GM21723 (cell line): ENCODE results near the gene MRPL34.
A peak's percentile ranks its signal among the peaks of the same experiment; 100 is the strongest.

Experiments
- ATAC-seq: cut with Tn5 transposase; IDR thresholded peaks from one replicate; pipeline ENCODE4 v1.9.1; 2021; ENCODE audit warnings: mild to moderate bottlenecking, moderate library complexity; ENCODE audit not compliant: unreplicated experiment

MRPL34 gene

DNA sequence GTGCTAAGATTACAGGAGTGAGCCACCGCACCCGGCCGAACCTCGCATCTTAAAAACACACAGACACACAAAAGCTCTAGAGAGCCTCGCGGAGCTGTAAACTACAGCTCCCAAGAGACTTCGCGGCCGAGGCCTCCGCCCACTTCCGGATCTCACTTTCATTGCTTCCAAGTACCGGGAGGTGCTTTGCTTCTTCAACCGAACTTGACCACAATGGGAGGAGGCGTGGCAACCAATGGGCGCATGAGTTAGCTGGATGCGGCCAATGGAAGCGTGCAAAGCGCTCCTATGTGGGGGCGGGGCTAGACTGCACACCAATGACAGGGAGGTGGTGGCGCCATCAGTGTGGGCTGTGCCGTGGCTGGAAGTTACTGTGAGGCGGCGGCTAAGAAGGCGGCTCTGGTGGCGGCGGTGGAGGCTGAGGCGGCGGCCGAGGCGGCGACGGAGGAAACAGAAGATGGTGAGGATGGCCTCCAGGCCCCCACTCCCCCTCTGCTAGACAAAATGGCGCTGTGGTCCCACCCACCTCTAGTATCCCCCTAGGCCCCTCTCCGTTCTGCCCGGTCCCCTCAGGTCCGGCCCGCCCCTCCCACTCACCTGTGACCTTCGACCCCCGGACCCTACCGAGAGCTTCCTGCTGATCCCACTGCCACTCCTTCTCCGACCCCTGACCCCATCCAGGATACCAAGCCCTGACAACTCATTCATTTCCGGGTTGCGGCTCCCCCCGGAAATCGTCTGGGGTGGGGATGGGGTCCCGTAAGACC is 3.7 kb downstream of the MRPL34 start, which contains the start of gene DDA1:
TSS of gene DDA1 (plus strand) at position 366 of the 767 bp plus-strand sequence. CDS start at position 458, 92 bp downstream.
- ATAC-seq: peak; percentile 52

GRCh38 chr19:17309965-17310461 is 4.3 kb downstream of the MRPL34 start:
- no peak for ATAC-seq

DNA sequence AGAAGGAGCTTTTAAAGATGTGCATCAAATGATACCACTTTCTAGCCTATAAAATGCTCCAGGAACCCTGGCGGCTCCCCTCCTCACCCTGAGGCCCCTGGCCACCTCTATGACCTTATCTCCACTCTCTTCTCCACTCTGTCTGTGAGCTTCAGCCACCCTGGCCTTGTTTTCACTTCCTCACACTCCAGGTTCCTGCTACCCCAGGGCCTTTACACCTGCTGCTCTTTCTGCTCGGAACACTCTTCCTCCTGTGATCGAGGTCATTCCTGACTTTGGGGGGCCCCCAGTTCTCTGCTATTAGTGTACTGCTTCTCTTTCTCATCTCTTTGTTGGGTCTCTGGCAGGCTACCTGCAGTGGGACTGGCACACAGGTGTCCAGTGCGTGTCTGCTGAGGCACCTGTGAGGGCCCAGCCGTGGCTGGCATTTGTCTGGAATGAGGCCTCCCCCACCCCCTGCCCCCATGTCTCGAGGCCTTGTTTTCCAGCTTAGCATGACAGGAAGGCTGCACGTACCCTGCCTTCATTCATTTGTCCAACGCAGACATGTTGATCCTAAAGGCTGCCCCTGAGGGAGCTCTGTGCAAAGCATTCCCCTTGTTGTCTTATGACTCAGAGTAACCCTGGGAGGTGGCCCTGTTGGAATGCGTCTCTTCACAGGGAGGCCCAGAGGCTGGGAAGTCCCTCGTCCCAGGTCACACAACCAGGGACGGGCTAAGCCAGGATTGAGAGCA is 6.0 kb downstream of the MRPL34 start:
- no peak for ATAC-seq

GRCh38 chr19:17312189-17313113 is 6.8 kb downstream of the MRPL34 start:
- ATAC-seq: no peak

GRCh38 chr19:17314007-17314593 is 8.4 kb downstream of the MRPL34 start:
- no peak for ATAC-seq

GRCh38 chr19:17318966-17319365 is 13.3 kb downstream of the MRPL34 start:
- ATAC-seq: no peak

DNA sequence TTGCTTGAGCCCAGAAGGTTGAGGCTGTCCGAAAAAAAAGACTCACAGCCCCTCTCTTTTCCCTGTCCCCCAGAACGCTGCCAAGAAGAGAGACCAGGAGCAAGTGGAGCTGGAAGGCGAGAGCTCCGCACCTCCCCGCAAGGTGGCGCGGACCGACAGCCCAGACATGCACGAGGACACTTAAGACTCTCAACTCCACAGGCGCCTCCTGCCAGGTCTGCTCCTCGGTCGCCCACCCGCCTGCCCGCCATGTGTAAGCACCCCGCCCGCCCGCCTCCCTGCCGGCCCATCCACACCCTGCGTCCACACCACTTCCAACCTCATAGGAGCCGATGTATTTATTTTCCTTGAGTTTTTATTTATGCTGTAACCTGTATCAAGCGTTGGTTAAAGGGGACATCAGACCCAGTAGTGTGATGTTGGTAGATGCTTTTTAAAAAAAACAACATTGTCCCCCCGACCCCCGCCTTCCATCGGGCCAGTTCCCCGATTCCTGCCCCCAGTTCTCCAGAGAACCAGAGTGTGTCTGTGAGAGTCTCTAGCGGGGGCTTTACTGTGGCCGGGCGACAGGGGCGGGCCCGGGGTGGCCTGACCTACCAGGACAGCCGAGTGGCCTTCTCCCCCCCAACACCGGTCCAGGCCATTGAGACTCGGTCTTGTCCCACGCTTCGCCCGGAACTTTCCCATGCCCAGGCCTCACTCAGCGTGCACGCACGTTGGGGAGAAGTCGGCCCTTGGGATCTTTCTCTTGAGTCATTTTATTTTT is 14.0 kb downstream of the MRPL34 start:
- ATAC-seq: no peak

GRCh38 chr19:17320435-17320834 is 14.8 kb downstream of the MRPL34 start:
- ATAC-seq: no peak

- ATAC-seq: no peak
These were observed 16.2 kb downstream of the MRPL34 start for GRCh38 chr19:17321655-17322489.

GRCh38 chr19:17322854-17323253 is 17.2 kb downstream of the MRPL34 start:
- ATAC-seq: no peak

GRCh38 chr19:17323300-17323963 is 17.8 kb downstream of the MRPL34 start:
- no peak for ATAC-seq

- no peak for ATAC-seq
These were observed 18.3 kb downstream of the MRPL34 start for GRCh38 chr19:17323964-17324332.

DNA sequence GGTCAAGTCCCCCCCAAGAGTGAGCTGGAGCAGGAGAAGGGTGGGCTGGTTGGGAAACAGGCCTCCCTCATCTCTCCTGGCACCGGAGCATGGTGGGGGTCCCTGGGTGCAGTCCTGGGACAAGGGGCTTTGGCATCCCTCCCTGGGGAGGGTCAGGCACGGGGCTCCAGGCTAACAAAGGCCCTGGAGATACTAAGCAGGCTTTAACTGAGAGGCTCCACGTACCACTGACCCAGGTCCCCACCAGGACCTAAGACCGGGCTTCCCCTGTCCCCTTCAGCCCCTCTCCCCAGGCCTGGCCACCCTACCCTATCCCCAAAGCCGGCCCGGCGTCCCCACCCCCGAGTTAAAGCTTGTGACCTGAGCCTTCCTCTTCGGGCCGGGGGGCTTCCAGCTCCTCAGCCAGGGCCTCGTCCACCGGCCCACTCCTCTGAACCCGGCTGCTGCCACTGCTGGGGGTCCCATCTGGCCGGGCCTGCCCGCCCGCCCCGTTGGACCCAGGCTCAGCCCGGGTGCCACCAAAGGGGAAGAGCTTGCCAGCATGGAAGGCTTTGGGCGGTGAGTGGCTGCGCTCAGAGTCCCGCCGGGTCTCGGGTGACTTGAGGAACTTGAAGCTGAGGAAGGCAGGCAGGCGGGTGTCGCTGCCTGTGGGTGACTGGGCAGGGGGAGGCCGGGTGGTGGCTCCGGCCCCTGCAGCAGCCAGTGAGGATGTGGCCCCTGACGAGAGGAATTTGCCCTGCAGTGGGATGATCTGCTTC is 18.9 kb downstream of the MRPL34 start:
- no peak for ATAC-seq

GRCh38 chr19:17325133-17325532 is 19.5 kb downstream of the MRPL34 start:
- no peak for ATAC-seq

DNA sequence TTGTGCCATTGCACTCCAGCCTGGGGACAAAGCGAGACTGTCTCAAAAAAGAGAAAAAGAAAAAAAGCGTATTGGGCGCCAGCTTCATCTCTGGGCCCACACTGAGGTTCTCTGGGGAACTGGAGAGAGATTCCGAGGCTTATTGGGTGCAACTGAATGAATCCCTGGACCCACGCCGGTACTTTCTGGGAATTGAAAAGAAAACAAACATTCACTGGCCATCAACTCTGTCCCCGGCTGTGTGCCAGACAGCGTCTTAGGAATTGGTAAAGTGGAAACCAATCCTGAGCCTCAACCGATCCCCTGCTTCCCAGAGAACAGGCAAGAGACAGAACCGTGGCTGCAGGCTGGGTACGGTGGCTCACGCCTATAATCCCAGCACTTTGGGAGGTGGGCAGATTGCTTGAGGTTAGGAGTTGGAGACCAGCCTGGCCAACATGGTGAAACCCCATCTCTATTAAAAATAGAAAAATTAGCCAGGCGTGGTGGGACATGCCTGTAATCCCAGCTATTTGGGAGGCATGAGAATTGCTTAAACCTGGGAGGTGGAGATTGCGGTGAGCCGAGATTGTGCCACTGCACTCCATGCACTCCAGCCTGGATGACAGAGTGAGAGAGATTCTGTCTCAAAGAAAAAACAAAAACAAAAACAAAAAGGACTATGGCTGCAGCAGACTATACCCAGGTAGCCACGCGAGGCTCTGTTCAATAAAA is 20.4 kb downstream of the MRPL34 start:
- no peak for ATAC-seq

DNA sequence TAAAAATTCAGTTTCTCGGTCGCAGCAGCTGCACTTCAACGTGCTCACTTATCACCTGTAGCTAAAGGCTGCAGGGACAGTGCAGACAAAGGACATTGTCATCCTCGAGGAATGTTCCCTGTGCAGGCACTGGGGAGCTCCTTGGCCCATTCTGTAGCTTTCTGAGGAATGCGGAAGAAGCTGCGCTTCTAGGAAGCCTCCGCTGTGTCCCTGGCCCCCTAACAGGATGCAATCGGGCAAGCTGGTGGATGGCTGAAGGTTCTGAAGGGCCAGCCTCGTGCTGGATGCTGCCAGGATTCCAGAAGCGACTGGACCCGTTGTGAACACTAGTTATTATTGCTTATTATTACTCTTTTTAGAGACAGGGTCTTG is 20.9 kb downstream of the MRPL34 start:
- no peak for ATAC-seq

DNA sequence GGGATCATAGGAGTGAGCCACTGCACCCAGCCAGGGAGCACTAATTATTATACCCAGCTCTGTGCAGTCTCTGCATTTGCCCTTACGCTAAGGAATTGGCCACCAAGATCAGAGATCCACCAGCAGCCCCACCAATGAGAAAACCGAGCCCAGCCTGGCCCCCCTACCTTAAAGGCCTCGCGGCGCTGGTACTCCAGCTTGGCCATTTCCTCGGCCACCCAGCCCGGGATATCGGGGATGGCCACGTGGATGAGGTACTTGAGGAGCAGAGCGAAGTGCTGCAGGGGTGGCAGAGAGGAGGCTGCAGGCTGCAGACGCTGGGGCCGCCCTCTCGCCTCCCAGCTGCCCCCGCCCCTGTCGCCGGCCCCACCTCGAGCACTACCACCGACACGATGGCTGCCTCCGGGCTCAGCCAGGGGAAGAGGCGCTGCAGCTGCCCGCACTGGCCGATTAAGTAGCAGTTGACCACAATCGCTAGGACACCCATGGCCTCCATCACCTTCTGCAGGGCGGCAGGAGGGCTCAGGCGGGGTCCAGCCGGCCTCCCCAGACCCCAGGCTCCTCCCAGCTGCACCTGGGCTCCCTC is 21.5 kb downstream of the MRPL34 start:
- ATAC-seq: no peak
